ENCODE data around the gene STRN.
"Not testable (repeated sequence)": the region's sequence is repeated elsewhere in the genome, so short reads cannot be mapped to it uniquely, and the experiment has no call there.

The STRN gene

DNA sequence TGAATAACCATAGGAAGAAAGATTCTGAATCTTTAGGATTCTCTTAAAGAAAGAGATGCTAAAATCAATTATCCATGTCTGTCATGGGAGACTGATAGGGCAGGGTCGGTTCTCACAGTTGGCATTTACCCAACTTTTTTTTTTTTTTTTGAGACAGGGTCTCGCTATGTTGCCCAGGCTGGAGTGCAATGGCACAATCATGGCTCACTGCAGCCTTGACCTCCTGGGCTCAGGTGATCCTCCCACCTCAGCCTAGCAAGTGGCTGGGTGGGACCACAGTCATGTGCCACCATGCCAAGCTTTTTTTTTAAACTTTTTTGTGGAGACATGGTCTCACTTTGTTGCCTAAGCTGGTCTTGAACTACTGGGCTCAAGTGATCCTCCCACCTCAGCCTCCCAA is 141.7 kb downstream of the STRN start:
- not testable (repeated sequence) for DNase-seq

DNA sequence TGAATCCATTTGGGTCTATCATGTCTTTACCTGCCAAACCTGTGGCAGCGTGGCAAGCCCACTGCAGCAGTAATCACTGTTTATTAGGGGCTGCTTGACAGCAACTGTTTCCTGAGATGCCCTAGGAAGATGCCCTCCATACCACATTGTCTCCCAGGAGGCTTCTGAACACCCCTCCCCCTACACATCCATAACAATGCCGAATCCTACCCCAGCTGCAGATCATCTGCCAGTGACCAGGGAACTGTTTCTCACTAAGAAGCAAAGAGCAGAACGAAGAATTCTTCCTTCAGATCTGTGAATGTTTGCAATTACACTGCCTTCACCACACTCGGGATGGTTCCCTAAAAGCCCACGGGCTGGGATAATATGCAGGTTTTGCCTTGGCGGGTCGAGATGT is 142.1 kb downstream of the STRN start:
- DNase-seq: peak; percentile 45

DNA sequence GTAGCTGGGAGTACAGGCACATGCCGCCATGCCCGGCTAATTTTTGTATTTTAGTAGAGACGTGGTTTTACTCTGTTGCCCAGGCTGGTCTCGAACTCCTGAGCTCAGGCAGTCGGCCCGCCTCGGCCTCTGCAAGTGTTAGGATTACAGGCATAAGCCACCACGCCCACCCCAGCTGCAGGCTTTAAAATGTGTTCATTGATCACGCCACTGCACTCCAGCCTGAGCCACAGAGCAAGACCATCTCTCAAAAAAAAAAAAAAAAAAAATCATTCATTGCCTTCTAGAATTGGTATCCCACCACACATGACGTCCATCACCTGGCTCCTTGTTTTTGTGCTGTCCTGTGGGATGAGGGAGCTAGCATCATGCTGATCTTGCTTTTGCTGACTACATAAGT is 142.5 kb downstream of the STRN start:
- no peak for DNase-seq

DNA sequence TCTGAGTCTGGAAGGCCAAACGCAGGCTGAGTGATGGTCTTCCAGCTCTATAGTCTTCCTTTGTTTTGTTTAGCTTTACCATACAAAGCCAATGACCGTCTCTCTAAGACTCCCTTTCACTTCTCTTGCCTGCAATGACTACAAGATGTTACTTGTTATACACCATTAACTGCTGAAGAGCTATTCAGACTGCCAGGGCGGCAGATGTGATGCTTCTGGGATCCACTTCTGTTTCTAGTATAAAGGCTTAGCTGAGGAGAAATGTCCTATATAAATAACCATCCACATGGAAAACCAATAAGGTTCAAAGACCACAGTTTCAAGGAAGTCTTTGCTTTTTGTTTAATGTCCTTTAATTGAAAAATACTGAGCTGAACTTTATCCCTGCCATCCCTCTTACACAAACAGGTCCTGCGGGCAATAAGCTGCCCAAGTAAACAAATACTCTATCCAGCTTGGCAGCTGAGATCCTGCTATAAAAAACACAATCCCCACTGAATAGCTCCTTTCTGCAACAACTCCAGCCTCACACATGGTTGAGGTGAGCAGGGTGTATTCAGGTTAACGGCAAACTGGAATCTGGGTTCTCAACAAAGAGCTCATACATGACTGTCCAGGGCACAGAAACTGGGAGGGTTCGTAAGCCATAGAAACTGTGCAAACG is 145.3 kb downstream of the STRN start:
- no peak for DNase-seq

DNA sequence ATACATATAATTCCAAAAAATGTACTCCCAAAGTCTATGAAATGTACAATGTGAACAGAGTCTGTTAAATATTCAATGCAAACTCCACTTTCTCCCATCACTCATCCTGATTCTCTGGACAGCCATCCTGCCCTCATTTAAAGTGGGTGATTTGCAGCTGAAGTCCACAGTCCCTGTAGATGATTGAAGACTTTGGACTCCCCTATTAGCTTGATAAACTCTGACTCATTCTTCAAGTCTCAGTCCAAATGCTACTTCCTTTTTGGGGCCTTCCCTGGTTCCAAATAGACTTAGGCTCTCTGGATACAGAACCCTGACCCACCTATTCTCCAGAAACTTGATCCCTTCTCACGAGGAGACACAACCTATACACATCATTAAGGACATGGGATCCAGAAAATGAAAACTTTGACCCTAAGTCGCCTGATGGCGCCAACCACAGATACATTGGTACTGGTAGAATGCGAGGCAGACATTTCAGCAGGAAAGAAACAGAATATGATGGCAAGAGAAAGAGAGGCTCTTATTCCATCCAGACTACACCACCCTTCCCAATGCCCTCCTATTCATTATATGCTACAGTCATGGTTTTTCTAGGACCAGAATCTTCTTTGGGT is 147.1 kb downstream of the STRN start:
- DNase-seq: no peak

DNA sequence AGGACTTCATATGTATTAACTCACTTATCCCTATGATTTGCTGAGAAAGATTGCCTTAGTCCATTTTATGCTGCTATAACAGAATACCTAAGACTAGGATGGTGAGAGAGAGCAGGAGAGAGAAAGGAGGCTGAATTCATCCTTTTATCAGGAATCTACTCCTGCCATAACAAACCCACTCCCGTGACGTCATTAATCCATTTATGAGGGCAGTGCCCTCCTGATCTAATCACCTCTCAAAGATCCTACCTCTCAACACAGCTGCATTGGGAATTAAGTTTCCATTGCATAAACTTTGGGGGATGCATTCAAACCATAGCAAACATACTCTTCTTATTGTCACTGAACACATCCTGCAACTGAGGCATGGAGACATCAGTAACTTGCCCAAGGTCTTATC is 147.8 kb downstream of the STRN start:
- no peak for DNase-seq

DNA sequence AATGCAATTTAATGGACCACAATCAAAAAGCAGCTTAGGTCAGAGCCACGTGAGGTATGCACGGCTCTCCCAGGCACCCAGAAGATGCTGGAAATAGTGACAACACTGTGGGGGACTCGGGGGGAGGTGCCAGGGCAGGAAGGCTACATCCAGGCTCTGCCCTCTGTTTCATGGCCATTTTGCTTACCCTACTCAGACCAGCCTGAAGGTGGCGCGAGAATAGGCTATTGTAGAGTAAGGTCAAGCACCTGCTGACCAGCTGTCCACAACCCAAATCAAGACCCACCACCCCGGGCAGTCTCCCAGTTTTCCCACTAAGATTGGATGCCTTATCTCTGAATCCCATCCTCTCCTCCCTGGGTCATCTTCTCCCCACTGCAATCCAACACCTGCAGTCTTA is 154.1 kb downstream of the STRN start:
- DNase-seq: no peak

DNA sequence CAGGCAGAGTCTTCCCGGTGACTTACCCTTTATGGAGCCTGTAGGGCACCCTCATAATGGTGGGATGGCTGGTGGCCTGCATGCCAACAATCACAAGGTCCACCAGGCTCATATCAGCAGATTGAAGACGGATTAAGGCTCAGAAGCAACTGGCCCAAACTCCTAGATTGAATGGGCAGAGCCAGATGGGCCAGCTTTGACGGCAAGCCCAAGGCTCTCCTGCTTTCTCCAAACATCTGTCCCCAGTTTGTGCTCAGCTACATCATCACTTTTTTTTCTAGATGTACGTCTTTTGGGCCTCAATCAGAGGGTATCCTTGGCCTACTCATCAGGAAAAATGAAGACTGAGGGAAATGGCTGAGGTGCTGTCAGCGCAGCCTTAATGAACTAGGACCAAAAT is 155.3 kb downstream of the STRN start:
- no peak for DNase-seq

DNA sequence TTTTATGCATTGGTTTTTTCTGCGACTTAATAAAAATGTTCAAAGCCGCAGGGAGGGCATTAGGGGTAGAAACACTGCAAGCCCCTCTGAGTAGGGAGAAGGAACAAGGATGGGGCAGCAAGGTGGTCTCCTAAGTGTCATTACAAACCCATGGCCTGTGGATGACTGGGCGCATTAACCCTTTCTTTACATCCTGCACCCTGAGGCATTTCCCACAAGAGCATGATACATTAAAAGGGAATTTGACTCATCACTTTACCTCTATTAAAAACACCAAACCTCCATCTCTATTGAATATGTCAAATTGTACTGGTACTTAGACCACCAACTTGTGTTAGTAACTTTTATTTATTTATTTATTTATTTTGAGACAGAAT is 157.3 kb downstream of the STRN start:
- DNase-seq: no peak

DNA sequence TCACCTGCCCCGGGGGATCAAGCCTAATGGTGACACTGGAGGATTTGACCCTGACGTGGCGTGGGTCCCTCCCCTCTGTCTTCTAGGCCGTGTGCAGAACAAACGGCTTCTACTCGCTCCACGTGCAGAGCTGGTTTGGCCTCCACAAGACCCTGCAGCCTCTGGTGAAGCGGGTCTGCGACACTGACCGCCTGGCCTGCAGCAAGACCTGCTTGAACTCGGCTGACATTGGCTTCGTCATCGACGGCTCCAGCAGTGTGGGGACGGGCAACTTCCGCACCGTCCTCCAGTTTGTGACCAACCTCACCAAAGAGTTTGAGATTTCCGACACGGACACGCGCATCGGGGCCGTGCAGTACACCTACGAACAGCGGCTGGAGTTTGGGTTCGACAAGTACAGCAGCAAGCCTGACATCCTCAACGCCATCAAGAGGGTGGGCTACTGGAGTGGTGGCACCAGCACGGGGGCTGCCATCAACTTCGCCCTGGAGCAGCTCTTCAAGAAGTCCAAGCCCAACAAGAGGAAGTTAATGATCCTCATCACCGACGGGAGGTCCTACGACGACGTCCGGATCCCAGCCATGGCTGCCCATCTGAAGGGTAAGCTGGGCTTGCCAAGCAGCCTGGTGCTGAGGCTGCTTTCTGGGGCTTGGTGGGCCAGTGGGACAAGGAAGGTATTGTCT is 157.8 kb downstream of the STRN start:
- no peak for DNase-seq

DNA sequence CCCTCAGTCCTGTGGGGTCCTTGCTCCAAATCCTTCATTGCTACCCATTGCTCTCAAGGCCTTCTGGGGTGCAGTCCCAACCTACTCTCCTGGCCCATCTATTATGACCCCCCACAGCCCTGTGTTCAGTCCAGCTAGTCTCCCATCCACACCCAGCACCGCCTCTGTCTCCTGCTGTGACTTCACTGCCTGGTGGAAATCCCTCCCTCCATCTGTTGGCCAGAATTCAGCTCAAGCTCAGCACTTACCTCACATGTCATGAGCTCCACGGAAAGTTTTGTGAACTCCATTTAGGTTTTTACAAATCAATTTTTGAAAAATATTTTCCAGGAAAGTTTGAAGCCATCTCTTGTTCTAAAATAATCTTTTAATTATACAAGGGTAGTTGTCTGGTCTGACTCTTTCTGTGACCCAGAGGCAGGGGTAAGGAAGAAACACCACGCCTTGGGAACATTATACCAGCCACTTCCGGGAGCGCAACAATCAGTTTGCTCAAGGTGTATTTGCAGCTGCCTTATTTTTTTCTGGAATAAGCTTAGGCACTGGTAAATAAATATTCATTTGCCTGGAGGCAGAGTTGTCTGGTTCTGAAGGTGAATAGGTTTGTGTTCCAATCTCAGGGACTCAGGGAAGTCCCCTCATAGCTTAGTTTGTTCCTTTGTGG is 159.0 kb downstream of the STRN start:
- DNase-seq: no peak

DNA sequence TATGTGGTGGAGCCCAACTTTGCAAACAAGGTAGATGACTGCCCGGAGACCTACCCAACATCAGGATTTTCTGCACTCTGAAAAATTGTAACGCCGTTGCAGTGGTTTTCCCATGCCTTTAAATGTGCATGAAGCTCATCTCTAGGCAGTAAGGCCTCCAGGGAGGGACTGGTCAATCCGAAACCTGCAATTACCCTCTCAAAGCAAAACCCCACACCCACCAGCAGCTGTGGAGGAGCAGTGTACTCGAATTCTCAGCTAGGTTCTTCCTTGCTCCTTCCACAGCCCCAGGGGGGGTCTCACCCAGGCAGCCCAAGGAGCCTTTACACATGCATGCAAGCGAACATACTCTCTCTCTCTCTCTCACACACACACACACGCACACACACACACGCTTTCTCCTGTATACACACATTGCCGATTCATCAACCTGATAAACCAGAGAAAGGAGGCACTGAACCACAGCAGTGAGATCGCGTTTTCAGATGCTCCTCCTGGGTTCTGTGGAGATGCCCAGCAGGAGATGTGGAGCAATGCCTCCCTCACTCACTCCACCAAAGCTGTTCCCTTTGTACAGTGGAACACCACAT is 160.6 kb downstream of the STRN start:
- DNase-seq: peak; percentile 90

DNA sequence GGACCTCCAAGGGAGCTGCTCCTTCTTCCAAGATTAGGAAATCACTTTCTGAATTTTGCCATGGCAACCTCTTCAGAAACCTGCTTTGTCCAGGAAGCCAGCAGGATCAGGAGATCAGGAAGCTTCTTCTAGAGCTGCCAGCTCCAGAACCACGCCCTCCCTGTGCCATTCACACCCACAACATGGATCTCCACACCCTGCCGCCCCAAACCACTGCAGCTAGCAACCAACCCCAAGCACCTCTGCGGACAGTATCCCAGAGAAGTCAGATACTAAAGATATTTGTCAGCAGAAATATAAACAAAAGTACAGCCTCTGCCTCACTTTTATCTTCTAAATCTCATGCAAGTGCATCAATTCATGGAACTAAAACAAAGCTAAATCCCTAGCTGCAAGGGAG is 163.4 kb downstream of the STRN start:
- DNase-seq: no peak

DNA sequence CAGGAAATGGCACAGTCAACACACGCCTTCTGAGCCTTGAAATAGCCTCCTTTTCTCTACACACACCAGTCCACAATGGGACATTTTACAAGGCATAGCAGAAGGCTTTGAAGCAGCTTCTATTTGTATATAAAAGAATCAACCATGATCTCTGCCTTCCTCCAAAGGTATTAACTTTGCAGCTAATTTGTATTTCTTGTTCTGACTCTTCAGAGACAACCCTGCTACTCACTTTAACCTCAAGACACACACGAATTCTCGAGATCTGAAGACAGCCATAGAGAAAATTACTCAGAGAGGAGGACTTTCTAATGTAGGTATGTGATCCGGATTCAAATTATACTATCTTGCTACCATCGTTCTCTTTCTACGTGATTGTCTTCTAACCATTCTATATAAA is 165.2 kb downstream of the STRN start:
- DNase-seq: no peak

DNA sequence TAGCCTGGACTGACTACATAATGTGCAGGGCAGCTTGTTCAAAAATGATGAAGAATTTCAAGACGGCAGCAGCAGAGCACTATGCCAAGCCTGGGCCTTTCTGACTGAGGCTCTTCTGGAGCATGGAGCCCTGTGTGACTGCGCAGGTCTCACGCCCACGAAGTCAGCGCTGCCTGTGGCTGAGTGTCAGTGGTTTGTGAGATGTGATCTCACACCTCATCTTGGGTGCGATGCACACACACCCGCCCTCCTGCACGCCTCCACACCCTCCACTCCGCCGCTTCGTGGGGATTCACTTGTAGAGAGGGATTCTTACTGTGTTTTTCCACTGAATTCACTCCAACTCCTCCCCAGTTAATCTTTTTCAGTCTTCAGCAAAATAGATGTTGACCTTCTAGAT is 166.0 kb downstream of the STRN start:
- no peak for DNase-seq

DNA sequence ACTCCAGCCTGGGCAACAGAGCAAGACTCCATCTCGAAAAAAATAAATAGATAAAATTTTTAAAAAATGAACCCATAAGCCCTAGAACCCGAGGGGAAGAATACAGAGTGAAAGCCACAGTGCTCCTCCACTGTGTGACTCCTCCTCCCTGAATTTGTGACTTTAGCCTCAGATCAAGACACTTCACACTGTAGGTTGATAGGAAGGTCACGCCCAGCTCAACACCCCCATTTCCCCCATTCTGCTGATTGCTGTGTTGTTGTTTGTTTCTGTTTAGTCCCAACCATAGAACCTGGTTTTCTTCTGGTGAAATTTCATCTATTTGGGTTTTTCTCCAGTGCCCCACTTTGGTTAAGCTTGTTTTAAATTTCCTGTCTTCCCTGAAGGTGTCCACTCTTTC is 167.6 kb downstream of the STRN start:
- no peak for DNase-seq

DNA sequence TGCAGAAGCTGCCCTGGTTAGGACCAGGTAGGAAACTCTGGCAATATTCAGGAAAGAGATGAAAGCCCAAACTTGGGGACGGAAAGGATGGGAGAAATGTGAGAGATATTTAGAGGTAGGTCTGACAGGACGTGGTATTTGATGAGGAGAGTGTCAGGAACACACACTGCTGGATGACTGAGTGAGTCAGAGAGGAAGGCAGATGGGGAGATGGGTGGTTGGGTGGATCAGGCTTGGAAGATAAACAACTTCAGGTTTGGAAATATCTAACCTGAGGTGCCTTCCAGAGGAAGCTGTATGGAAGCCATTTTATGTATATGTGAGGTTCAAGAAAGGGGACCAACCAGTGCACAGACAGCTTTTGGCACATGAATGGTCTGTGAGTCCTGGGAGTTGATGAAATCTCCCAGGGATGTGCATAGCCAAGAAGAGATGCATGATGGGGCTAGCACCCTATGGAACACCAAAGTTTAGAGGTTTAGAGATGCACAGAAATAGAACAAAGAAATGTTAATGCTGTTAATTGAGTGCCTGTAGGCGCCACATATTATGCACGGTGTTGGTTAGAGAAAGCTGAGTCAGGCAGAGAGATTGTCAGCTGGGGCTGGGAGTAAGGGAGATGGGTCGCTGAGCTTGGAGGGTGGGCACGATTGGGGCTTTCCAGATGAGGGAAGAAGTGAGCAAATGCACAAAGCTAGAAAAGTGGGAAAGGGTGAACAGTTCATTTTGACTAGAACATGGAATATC is 168.8 kb downstream of the STRN start:
- no peak for DNase-seq
